Endothelial cell of umbilical vein (primary cell): Measurements from ENCODE around the gene CHRM1. TPM values are rescaled to one million over a fixed set of nuclear protein-coding genes. Genes with fewer than 3 reads are reported as not detected.

Source experiments
- BruUV-seq: library from RNA; stranded (reverse); fragments of 400-500 nt; replicated peaks from 2 replicates; lab custom pipeline; 2021; lab: Mats Ljungman, UMichigan
- CTCF ChIA-PET: fragments of 300-600, 350-600 bp; sonication (Branson Sonifier 250); formaldehyde crosslinking; loops from one replicate; lab custom pipeline; 2021; ENCODE audit warnings: antibody characterized with exemption, inconsistent platforms; lab: Charles Lee
- POLR2A ChIA-PET: fragments of 300-600, 350-600 bp; sonication (Branson Sonifier 250); formaldehyde crosslinking; loops from one replicate; lab custom pipeline; 2021; ENCODE audit warnings: antibody characterized with exemption, inconsistent platforms; lab: Charles Lee
- DNase-seq: peaks from one replicate; pipeline ENCODE4 v3.0.0-alpha.2; 2011; ENCODE audit warnings: low read depth, low spot score
- FAIRE-seq: peaks from 2 replicates; lab custom pipeline; 2011; peaks lifted over from hg19 to GRCh38; lab: Jason Lieb, UNC
- H2AFZ ChIP-seq: 2 replicates; pipeline ENCODE4 v1.6.0; 2012; ENCODE audit warnings: low read depth, low read length, control low read depth, inconsistent platforms
- H3K27ac ChIP-seq: 2 replicates; pipeline ENCODE4 v1.5.1; 2011; ENCODE audit warnings: low read depth, mild to moderate bottlenecking, control low read depth, low read length, moderate library complexity; ENCODE audit not compliant: insufficient read depth
- H3K27me3 ChIP-seq, 2 experiments: 2 replicates each; pipeline versions ENCODE4 v1.6.0 to v1.6.1; 2011; ENCODE audit warnings: low read length in 2 of 2, mixed read lengths in 1 of 2; ENCODE audit not compliant: control insufficient read depth in 2 of 2, insufficient read depth in 2 of 2
- H3K36me3 ChIP-seq, 2 experiments: 2 replicates in 1 of 2; 3 replicates in 1 of 2; pipeline ENCODE4 v1.5.1; 2011; ENCODE audit warnings: low read length in 2 of 2, mild to moderate bottlenecking in 1 of 2, moderate library complexity in 1 of 2; ENCODE audit not compliant: control insufficient read depth in 2 of 2, insufficient read depth in 2 of 2; ENCODE audit errors: extremely low read depth in 1 of 2
- H3K4me1 ChIP-seq: 3 replicates; pipeline ENCODE4 v1.5.1; 2011; ENCODE audit warnings: mild to moderate bottlenecking, low read length; ENCODE audit not compliant: control insufficient read depth, insufficient read depth; ENCODE audit errors: extremely low read depth
- H3K4me2 ChIP-seq: 2 replicates; pipeline ENCODE4 v1.6.1; 2011; ENCODE audit warnings: low read length, control low read depth, mixed read lengths; ENCODE audit not compliant: insufficient read depth
- H3K4me3 ChIP-seq, 3 experiments: fragments of 200-600 bp in 1 of 3; sonication (generic), shearing (Covaris generic) in 1 of 3; replicated peaks in 1 of 3; 2 replicates each; pipeline ENCODE4 v1.5.1; 2011 to 2016; ENCODE audit warnings: control low read depth in 3 of 3, low read length in 3 of 3, mild to moderate bottlenecking in 2 of 3, inconsistent platforms in 1 of 3, low read depth in 1 of 3, moderate library complexity in 1 of 3; ENCODE audit not compliant: insufficient read depth in 1 of 3
- H3K79me2 ChIP-seq: 2 replicates; pipeline ENCODE4 v1.6.0; 2012; ENCODE audit warnings: low read length, inconsistent platforms; ENCODE audit not compliant: control insufficient read depth, insufficient read depth
- H3K9ac ChIP-seq: replicated peaks from 2 replicates; pipeline ENCODE3; 2011; ENCODE audit warnings: low read length, control low read depth; ENCODE audit not compliant: insufficient read depth; ENCODE audit errors: extremely low read depth
- H3K9me1 ChIP-seq: replicated peaks from 3 replicates; pipeline ENCODE4 v1.6.0; 2011; ENCODE audit warnings: mild to moderate bottlenecking, low read length; ENCODE audit not compliant: control insufficient read depth, insufficient read depth; ENCODE audit errors: extremely low read depth
- H3K9me3 ChIP-seq: replicated peaks from 2 replicates; pipeline ENCODE4 v1.5.1; 2012; ENCODE audit warnings: low read length, inconsistent platforms; ENCODE audit not compliant: control insufficient read depth, insufficient read depth
- H4K20me1 ChIP-seq: replicated peaks from 2 replicates; pipeline ENCODE3; 2011; ENCODE audit warnings: mild to moderate bottlenecking, low read length; ENCODE audit not compliant: control insufficient read depth, insufficient read depth; ENCODE audit errors: extremely low read depth
- CTCF ChIP-seq, 2 donors: IDR thresholded peaks; 1 replicate in 1 of 2; 2 replicates in 1 of 2; pipeline ENCODE4 v1.5.1; 2011; ENCODE audit warnings: low read length in 2 of 2, mild to moderate bottlenecking in 2 of 2, moderate library complexity in 2 of 2, control low read depth in 1 of 2, inconsistent platforms in 1 of 2, low read depth in 1 of 2; ENCODE audit not compliant: insufficient read depth in 1 of 2; ENCODE audit errors: extremely low read depth in 1 of 2
- EZH2 ChIP-seq: IDR thresholded peaks from 2 replicates; pipeline ENCODE4 v1.6.1; 2012; ENCODE audit warnings: borderline replicate concordance, low read depth, mild to moderate bottlenecking, moderate library complexity, low read length, inconsistent platforms; ENCODE audit not compliant: severe bottlenecking
- FOS ChIP-seq: IDR thresholded peaks from 2 replicates; pipeline ENCODE4 v1.6.1; 2011; ENCODE audit warnings: mild to moderate bottlenecking, low read length, moderate library complexity, borderline replicate concordance; ENCODE audit not compliant: insufficient read depth
- GATA2 ChIP-seq: IDR thresholded peaks from 2 replicates; pipeline ENCODE4 v1.7.0; 2011; ENCODE audit warnings: low read depth, mild to moderate bottlenecking, moderate library complexity, mixed read lengths, low read length; ENCODE audit not compliant: insufficient read length, insufficient read depth
- JUN ChIP-seq: IDR thresholded peaks from 2 replicates; pipeline ENCODE4 v1.6.1; 2011; ENCODE audit warnings: borderline replicate concordance, low read depth; ENCODE audit not compliant: insufficient read length, insufficient read depth
- MAX ChIP-seq: IDR thresholded peaks from 2 replicates; pipeline ENCODE4 v1.6.1; 2011; ENCODE audit not compliant: insufficient read depth, insufficient read length
- MYC ChIP-seq: IDR thresholded peaks from one replicate; pipeline ENCODE4 v1.6.1; 2011; ENCODE audit warnings: mild to moderate bottlenecking, low read depth, low read length
- POLR2A ChIP-seq: IDR thresholded peaks from 2 replicates; pipeline ENCODE4 v1.6.1; 2012; ENCODE audit warnings: low read depth, mild to moderate bottlenecking, control low read depth, low read length
- POLR2AphosphoS5 ChIP-seq: IDR thresholded peaks from 2 replicates; pipeline ENCODE4 v1.6.1; 2012; ENCODE audit warnings: low read depth, mild to moderate bottlenecking, control low read depth, low read length, moderate library complexity; ENCODE audit not compliant: insufficient read depth
- dilution Hi-C: fragments of 300-500 bp; cut with MboI; formaldehyde crosslinking; loops from one replicate; pipeline ENCODE4 v1.15.0; 2019; ENCODE audit warnings: low sequenced_read_pairs; ENCODE audit not compliant: extremely low pct_ligation_motif_present
- intact Hi-C: fragments of 100-400 bp; cut with micrococcal nuclease; formaldehyde crosslinking; loops from one replicate; pipeline ENCODE4 v1.10.0; 2022
- polyA plus RNA-seq, 4 experiments: library from polyadenylated mRNA; depleted of rRNA in 3 of 4; stranded (reverse) in 3 of 4; unstranded in 1 of 4; fragments of >200 nt; gene quantifications; 2 replicates each; pipeline versions ENCODE4 v1.2.1 to v1.2.3, GENCODE V29; 2011 to 2012; ENCODE audit warnings: missing spikeins in 1 of 4
- total RNA-seq: library from RNA; stranded (reverse); gene quantifications from 2 replicates; pipeline ENCODE4 v1.2.3, GENCODE V29; 2021

The CHRM1 gene
- total and polyA plus RNA-seq, 2 donors (not counting 3 experiments of a cell fraction or from before 2014, with no cell fraction given) = not detected

GRCh38 chr11:62930157-62930556 is 9.0 kb upstream of the CHRM1 start:
- Histone ChIP-seq H3K27me3 (peaks cover 20 to 25% of the 10 kb centered on the region in 2 experiments), H3K4me3 (no peak overlapping the region), H3K79me2 (no peaks in the 10 kb centered on the region), H3K9ac (no peak overlapping the region), H2AFZ (no peak overlapping the region), H3K4me1 (peaks cover 6% of the 10 kb centered on the region), H3K36me3 (no peaks in the 10 kb centered on the region), H3K9me1 (no peaks in the 10 kb centered on the region), H3K9me3 (no peaks in the 10 kb centered on the region), H3K4me2 (no peak overlapping the region), H3K27ac (no peak overlapping the region), H4K20me1 (no peaks in the 10 kb centered on the region)
- FAIRE-seq = no peak
- no peak for DNase-seq
- CTCF ChIA-PET = interaction anchor here (2.1 kb wide), 1 partner anchor 21 kb away, joined by 7 read pairs; no protein-coding TSS in a partner anchor
- no TSS peak for BruUV-seq
- intact Hi-C loops (no loop called here), dilution Hi-C loops (no loop called here)
- no peak for TF ChIP-seq POLR2A
- TF ChIP-seq POLR2AphosphoS5 = no peak
- no peak for TF ChIP-seq CTCF (IDR thresholded peaks at IDR 0.05; ENCODE audit: extremely low read depth in 1 of 2, insufficient read depth in 1 of 2, low read depth in 1 of 2, low read length in 2 of 2)
- TF ChIP-seq MYC = no peak
- no peak for TF ChIP-seq FOS
- TF ChIP-seq GATA2 = no peak
- TF ChIP-seq MAX = no peak
- TF ChIP-seq EZH2 = no peak
- no peak for TF ChIP-seq JUN
- POLR2A ChIA-PET = no interaction called here
